Epithelial cell of esophagus (primary cell): ENCODE measurements around the gene EIF4E2.

Source experiments
- DNase-seq: peaks from one replicate; pipeline ENCODE4 v3.0.0; 2010; ENCODE audit warnings: low read depth
- H3K4me3 ChIP-seq: 2 replicates; pipeline ENCODE4 v1.5.1; 2011; ENCODE audit warnings: mild to moderate bottlenecking, low read length, control low read depth
- TF ChIP-seq, protein P1 (sequence below): IDR thresholded peaks from 2 replicates; pipeline ENCODE4 v1.5.1; 2011; ENCODE audit warnings: low read depth, mild to moderate bottlenecking, low read length, control low read depth, inconsistent platforms; ENCODE audit not compliant: insufficient read depth; ENCODE audit errors: missing control alignments

The EIF4E2 gene

DNA sequence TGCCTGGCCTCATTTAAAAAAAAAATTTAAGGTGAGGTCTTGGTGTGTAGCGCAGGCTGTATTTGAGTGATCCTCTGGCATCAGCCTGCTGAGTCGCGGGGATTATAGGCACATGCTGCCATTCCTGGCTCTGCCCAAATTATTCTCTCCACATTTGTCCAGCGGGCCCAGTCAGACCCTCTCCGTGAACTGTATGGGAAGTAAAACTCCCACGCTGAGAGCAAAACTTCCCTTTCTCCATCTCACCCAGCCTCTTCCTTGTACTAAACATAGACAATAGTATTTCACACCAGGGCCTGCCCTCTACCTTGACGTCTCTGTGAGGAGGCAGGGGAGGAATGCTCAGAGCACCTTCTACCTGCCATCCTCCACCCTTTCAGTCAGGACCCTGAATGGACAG lies 37.0 kb downstream of the EIF4E2 start:
- no peak overlapping the region for H3K4me3 ChIP-seq
- TF ChIP-seq, protein P1, sequence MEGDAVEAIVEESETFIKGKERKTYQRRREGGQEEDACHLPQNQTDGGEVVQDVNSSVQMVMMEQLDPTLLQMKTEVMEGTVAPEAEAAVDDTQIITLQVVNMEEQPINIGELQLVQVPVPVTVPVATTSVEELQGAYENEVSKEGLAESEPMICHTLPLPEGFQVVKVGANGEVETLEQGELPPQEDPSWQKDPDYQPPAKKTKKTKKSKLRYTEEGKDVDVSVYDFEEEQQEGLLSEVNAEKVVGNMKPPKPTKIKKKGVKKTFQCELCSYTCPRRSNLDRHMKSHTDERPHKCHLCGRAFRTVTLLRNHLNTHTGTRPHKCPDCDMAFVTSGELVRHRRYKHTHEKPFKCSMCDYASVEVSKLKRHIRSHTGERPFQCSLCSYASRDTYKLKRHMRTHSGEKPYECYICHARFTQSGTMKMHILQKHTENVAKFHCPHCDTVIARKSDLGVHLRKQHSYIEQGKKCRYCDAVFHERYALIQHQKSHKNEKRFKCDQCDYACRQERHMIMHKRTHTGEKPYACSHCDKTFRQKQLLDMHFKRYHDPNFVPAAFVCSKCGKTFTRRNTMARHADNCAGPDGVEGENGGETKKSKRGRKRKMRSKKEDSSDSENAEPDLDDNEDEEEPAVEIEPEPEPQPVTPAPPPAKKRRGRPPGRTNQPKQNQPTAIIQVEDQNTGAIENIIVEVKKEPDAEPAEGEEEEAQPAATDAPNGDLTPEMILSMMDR = no peak
- DNase-seq = no peak

DNA sequence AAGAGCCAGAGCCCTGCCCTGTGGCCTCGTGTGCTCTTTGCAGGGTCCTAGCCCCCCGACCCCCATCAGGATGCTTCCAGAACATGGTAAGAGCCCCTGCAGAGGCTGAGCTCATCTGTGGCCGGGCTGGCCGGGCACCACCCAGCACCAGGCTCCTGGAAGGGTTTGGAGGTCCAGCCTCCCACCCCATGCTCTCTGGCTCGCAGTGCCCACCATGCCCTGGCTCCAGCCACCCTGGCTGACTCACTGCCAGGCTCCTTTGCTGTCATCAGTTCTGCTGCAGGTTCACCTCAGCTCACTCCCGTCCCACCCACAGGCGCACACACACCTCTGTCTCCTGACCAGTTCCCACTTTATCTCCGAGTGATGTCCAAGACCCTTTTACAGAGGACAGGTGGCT lies 37.5 kb downstream of the EIF4E2 start:
- H3K4me3 ChIP-seq = no peak overlapping the region
- TF ChIP-seq, protein P1 = no peak
- no peak for DNase-seq

DNA sequence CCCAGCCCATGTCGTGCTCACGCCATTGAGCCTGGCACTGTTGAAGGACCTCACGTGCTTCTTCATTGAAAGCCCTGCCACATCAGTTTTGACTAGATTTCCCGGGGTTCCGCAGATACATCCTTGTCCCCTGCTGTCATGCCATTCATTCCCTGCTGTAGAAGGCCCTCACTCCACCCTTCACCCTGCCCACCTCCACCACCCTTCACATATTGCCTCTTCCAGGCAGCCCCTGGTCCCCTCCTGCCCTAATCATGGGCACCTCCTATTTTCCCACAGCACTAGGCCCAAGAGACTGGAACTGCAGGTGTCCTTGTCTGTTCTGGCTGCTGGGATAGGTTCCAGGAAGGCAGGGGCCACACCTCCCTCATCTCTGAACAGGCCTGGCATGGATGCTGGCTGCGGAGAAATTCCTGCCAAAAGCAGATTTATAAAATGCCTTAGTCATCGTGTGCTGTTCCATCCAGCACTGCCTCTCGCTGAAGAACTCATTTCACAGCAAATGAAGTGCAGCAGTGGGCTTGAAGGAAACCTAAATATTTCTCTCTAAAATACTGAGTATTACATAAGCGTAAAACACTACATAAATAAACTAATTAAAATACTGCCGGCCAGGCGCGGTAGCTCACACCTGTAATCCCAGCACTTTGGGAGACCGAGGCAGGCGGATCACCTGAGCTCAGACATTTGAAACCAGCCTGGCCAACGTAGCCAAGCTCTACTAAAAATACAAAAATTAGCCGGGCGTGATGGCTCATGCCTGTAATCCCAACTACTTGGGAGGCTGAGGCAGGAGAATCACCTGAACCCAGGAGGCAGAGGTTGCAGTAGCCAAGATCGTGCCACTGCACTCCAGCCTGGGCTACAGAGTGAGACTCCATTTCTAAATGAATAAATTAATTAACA lies 38.4 kb downstream of the EIF4E2 start:
- DNase-seq = peak; percentile 78
- no peak overlapping the region for H3K4me3 ChIP-seq
- TF ChIP-seq, protein P1 = no peak

DNA sequence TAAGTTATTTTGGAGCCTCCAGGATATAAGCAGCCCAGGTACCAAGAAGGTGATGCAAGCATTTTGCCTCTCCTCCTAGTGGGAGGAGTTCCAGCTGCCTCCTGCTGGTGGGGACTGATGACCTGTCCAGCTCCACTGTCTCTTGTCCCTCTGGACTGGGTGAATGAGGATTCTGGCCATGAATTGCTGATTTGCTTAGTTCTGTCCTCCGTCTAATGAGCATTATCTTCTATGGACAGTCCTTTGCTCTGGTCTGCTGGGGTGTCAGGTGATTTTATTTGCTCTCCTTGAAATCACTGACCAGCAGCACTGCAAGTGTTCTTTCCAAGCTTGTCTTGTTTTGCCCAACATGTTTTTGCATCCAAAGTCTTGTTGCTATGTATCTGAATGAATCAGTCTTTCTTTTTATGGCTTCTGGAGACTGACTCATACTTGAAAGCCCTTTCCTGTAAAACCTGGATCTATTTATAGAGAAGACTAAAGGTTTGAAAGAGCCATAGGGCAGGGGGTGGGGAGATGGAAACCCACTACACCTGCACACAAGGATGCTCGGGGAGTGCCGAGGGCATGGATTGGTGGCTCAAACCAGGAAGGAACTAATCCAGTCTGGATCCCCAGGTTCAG lies 42.4 kb downstream of the EIF4E2 start:
- H3K4me3 ChIP-seq = no peak overlapping the region
- TF ChIP-seq, protein P1 = peak; percentile 58
- peak; percentile 94 for DNase-seq

DNA sequence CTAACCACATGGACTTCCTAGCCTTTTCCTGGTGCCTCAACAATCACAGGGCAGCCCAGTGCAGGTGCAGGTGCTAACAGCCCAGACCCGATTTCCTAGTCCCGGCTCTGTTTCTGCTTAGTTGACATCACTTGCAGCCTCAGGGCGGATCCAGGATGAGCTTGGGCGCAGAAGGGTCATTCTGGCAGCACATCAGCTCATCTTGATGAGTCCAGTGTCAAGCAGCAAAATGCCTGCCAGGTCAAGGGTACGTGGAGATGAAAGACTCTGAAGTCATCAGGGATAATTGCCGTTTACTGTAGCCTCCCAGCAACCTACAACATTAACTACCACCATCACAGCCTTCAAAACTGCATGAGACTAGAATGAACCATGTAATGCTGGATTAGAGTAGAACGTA lies 43.5 kb downstream of the EIF4E2 start:
- TF ChIP-seq, protein P1 = no peak
- H3K4me3 ChIP-seq = no peak overlapping the region
- DNase-seq = no peak

DNA sequence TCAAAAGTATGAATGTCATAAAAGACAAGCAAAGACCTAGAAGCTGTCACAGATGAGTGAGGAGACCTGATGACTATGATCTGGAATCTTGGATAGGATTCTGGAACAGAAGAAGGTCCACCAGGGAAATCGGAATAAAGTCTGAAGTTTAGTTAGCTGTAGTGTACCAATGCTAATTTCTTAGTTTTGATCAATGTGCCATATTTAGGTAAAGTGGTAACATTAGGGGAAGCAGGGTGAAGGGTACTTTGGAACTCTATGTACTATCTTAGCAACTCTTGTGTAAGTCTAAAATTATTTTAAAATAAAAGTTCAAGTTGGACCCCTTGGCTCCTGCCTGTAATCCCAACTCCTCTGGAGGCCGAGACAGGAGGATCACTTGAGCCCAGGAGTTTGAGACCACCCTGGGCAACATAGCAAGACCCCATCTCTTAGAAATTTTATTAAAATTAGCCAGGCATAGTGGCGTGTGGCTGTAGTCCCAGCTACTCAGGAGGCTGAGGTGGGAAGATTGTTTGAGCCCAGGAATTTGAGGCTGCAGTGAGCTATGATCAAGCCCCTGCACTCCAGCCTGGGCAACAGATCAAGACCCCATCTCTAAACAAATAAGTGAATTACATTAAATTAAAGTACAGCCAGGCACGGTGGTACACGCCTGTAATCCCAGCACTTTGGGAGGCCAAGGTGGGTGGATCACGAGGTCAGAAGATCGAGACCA lies 47.0 kb downstream of the EIF4E2 start:
- TF ChIP-seq, protein P1 = no peak
- no peak for DNase-seq
- H3K4me3 ChIP-seq = no peak overlapping the region
